Gastrocnemius medialis (tissue), 4 donors: ENCODE results near the gene NPIPB6.
"Not testable (repeated sequence)": the region's sequence is repeated elsewhere in the genome, so short reads cannot be mapped to it uniquely, and the experiment has no call there.

Experiments
- CTCF ChIP-seq, 5 experiments: fragments of 450-650 bp in 3 of 5; fragments of 200-600 bp in 2 of 5; sonication (generic) in 2 of 5; IDR thresholded peaks in 4 of 5; conservative IDR thresholded peaks in 1 of 5; 1 replicate in 4 of 5; 2 replicates in 1 of 5; pipeline ENCODE4 v1.5.1; 2016 to 2019; ENCODE audit warnings: antibody characterized with exemption in 5 of 5, mild to moderate bottlenecking in 3 of 5, moderate library complexity in 3 of 5
- POLR2A ChIP-seq, 2 donors: fragments of 450-650 bp; IDR thresholded peaks; one replicate each; pipeline ENCODE4 v1.6.1; 2017; ENCODE audit warnings: antibody characterized with exemption in 2 of 2, mild to moderate bottlenecking in 2 of 2, moderate library complexity in 2 of 2

DNA sequence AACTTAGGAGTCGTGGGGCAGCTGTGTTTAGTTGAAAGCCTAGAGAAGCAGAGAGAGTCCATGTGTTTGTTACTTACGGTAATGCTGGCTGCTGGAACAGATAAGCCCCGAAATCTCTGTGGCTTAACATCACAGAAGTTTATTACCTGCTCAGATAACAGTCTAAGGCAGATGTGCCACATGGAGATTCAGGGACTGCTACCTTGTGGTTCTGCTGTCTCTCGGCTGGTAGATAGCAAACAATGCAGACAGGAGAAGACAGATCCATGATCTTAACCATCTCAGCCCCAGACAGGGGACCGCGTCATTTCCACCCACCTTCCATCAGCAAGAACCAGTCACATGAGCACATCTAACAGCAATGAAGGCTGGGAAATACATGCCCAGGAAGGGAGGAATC is 30.7 kb downstream of the NPIPB6 start:
- not testable (repeated sequence) for TF ChIP-seq CTCF (IDR thresholded peaks at IDR 0.05 in 4 of 5, conservative IDR thresholded peaks at IDR 0.05 in 1 of 5); POLR2A (IDR thresholded peaks at IDR 0.05)
